Small intestine (tissue), 7 donors: ENCODE data around the gene GPR18. TPM values are rescaled to one million over a fixed set of nuclear protein-coding genes. Genes with fewer than 3 reads are reported as not detected.
"Not testable (repeated sequence)": the region's sequence is repeated elsewhere in the genome, so short reads cannot be mapped to it uniquely, and the experiment has no call there.

Source experiments
- DNase-seq, 2 donors: peaks; one replicate each; pipeline versions ENCODE4 v3.0.0 to v3.0.0-alpha.2; 2013
- FAIRE-seq: peaks from 2 replicates; lab custom pipeline; 2012; peaks lifted over from hg19 to GRCh38; lab: Jason Lieb, UNC
- H3K27ac ChIP-seq, 3 donors: one replicate each; pipeline ENCODE4 v1.5.1; 2013; ENCODE audit warnings: low read length in 2 of 3, mild to moderate bottlenecking in 2 of 3, control low read depth in 1 of 3, inconsistent platforms in 1 of 3, low read depth in 1 of 3, moderate library complexity in 1 of 3
- H3K27me3 ChIP-seq, 3 donors: one replicate each; pipeline ENCODE4 v1.6.1; 2013; ENCODE audit warnings: low read length in 3 of 3, inconsistent platforms in 1 of 3; ENCODE audit not compliant: control insufficient read depth in 3 of 3, insufficient read depth in 3 of 3
- H3K36me3 ChIP-seq, 3 donors: one replicate each; pipeline ENCODE4 v1.6.1; 2013; ENCODE audit warnings: low read length in 3 of 3, inconsistent platforms in 1 of 3, low read depth in 1 of 3, mild to moderate bottlenecking in 1 of 3, moderate library complexity in 1 of 3; ENCODE audit not compliant: control insufficient read depth in 3 of 3, insufficient read depth in 2 of 3
- H3K4me1 ChIP-seq, 3 donors: one replicate each; pipeline ENCODE4 v1.6.1; 2013; ENCODE audit warnings: low read length in 2 of 3, inconsistent platforms in 1 of 3, low read depth in 1 of 3, mild to moderate bottlenecking in 1 of 3, moderate library complexity in 1 of 3; ENCODE audit not compliant: control insufficient read depth in 3 of 3, insufficient read depth in 2 of 3
- H3K4me3 ChIP-seq, 3 donors: one replicate each; pipeline ENCODE4 v1.5.1; 2013; ENCODE audit warnings: low read length in 3 of 3, control low read depth in 1 of 3, inconsistent platforms in 1 of 3, low read depth in 1 of 3, mild to moderate bottlenecking in 1 of 3, moderate library complexity in 1 of 3
- H3K9me3 ChIP-seq, 2 donors: one replicate each; pipeline ENCODE4 v1.6.1; 2013; ENCODE audit warnings: low read depth in 1 of 2, low read length in 1 of 2; ENCODE audit not compliant: control insufficient read depth in 2 of 2, insufficient read depth in 1 of 2
- WGBS, 3 donors: extraction: QIAGEN DNeasy Blood & Tissue Kit; methylation state at CpG; one replicate each; pipeline ENCODE4 v1.1.7; 2013; 5-methylcytosine and 5-hydroxymethylcytosine counted together
- polyA plus RNA-seq, 4 donors: library from polyadenylated mRNA; stranded (reverse) in 3 of 4; unstranded in 1 of 4; fragments of 200-250 nt in 3 of 4; fragments of 120-200 nt in 1 of 4; gene quantifications; one replicate each; pipeline versions ENCODE4 v1.2.1 to v1.2.3, GENCODE V29; 2013
- donor health status: healthy with polysubstance abuse.
- donor health status: control.
- donor health status: control.
- donor health status: Bipolar disorder and iron deficiency.
- donor health status: healthy.

The GPR18 gene
- polyA plus RNA-seq, 4 donors, result 0.54 to 1.1 (median 0.66) TPM; not detected in 1

DNA sequence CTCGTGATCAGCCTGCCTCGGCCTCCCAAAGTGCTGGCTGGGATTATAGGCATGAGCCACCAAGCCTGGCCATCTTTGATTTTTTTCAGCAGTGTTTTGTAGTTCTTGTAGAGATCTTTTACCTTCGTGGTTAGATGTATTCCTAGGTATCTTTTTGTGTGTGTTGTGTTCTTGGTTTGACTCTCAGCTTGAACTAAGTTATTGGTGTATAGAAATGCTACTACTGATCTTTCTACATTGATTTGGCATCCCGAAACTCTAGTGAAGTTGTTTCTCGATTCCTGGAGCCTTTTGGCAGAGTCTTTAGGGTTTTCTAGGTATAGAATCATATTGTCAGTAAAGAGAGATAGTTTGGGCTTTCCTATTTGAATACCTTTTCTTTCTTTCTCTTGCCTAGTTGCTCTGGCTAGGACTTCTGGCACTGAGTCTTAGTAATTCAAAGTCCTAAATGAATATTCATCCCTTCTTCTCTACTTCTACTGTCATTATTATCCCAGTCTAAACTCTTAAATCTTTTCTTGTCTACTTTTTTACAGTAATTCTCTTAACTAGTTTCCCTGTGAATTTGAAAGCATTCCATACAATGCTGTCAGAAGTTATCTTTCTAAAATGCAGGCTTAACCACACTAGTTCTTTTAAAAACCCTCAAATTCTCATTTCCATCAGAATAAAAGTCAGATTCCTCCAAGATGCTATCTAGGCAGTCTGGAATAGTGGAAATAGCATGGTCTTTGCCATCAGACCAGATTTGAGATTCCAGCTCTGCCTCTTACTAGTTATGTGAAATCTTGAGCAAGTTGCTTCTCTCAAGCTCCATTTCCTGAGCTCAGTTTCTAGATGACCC lies 7.0 kb downstream of the GPR18 start:
- FAIRE-seq (no peak), DNase-seq (no peak)
- Histone ChIP-seq H3K4me1 (no peaks in the 10 kb centered on the region), H3K9me3 (peaks cover 0 to 3% of the 10 kb centered on the region in 2 donors), H3K27ac (no peak overlapping the region), H3K27me3 (no peaks in the 10 kb centered on the region), H3K36me3 (peaks cover 0 to 16% (median 14%) of the 10 kb centered on the region in 3 donors), H3K4me3 (no peak overlapping the region)
- 82 to 90% (median 89%) methylated on average over 5 of the region's 5 CpGs for WGBS, 3 donors

DNA sequence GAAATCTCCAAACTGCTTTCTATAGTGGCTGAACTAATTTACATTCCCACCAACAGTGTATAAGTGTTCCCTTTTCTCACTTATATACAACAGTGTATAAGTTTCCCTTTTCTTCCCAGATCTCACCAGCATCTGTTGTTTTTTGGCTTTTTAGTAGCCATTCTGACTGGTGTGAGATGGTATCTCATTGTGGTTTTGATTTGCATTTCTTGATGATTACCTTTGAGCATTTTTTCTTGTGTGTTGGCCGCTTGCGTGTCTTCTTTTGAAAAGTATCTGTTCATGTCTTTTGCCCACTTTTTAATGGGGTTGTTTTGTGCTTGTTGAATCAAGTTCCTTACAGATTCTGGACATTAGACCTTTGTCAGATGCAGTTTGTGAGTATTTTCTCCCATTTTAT lies 8.6 kb downstream of the GPR18 start:
- H3K27ac ChIP-seq, H3K4me3 ChIP-seq, H3K9me3 ChIP-seq, H3K27me3 ChIP-seq, FAIRE-seq, DNase-seq, H3K4me1 ChIP-seq: not testable (repeated sequence)
- 94 to 95% (median 95%) methylated on average over 2 of the region's 2 CpGs for WGBS, 3 donors
- peaks cover 0 to 12% (median 8%) of the 10 kb centered on the region in 3 donors for H3K36me3 ChIP-seq

DNA sequence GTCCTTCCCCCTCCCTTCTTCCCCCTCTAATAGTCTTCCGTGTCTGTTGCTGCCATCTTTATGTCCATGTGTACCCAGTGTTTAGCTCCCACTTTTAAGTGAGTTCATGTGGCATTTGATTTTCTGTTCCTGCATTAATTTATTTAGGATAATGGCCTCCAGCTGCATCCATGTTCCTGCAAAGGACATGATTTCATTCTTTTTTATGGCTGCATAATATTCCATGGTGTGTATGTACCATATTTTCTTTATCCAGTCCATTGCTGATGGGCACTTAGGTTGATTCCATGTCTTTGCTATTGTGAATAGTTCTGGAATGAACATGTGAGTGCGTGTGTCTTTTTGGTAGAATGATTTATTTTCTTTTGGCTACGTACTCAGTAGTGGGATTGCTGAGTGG lies 9.0 kb downstream of the GPR18 start:
- WGBS, 3 donors, result 95 to 98% (median 97%) methylated on average over 3 of the region's 3 CpGs
- not testable (repeated sequence) for H3K9me3 ChIP-seq, H3K4me1 ChIP-seq, H3K27ac ChIP-seq, FAIRE-seq, H3K4me3 ChIP-seq, DNase-seq, H3K27me3 ChIP-seq
- peaks cover 0 to 12% (median 8%) of the 10 kb centered on the region in 3 donors for H3K36me3 ChIP-seq

DNA sequence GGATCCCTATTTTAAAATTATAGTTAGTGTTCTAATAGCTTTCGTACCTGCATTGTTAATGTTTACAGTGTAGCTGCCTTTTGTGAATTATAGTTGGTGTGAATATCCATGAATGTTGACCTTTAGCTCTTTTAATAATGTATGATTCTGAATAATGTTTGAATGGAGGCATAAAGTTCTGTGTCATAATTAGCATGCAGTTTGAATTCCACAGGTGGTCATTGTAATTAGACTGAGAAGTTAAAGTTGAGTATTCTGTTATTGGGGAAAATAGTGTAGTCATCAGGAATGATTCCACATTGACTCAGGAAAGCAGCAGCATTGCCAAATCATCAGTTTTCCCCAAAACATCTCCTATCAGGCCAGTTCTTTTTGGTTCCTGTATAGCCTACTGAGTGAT lies 12.1 kb downstream of the GPR18 start:
- Histone ChIP-seq H3K4me3 (no peak overlapping the region), H3K27ac (no peak overlapping the region), H3K4me1 (no peaks in the 10 kb centered on the region), H3K36me3 (peaks cover 0 to 12% (median 5%) of the 10 kb centered on the region in 3 donors), H3K27me3 (no peaks in the 10 kb centered on the region), H3K9me3 (peaks cover 0 to 3% of the 10 kb centered on the region in 2 donors)
- no peak for DNase-seq
- 94 to 98% (median 97%) methylated on average over 1 of the region's 1 CpG for WGBS, 3 donors
- FAIRE-seq, result no peak

DNA sequence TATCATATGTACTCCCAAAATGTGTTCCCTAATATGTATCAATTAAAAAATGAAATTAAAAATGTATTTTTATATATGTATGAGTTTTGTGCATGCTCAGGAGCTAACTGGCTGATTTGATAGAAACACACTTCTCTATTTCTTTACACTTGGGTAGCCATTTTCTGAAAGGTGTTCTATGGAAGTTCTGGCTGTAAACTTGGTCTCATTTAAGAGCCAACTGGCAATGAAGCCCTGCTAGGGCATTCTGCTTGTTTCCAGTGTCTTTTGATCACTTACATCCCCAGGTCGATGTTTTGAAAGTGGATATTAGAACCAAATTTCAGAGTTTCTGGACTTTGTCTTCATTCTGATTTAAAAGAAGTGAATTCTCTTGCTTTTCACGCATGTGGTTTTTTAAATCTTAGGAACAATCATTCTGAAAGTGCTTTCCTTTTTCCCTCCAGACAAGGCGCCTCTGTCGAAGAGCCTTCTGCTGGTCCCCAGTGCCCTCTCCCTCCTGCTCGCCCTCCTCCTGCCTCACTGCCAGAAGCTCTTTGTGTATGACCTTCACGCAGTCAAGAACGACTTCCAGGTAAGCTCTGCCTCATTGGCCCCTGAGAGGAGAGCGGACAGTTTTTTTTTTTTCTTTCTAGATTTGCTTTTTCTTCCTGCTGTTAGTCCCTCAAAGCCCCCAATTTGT lies 20.1 kb downstream of the GPR18 start:
- H3K9me3 ChIP-seq, result no peaks in the 10 kb centered on the region
- WGBS, 3 donors, result 12 to 44% (median 17%) methylated on average over 8 of the region's 8 CpGs
- no peaks in the 10 kb centered on the region for H3K27me3 ChIP-seq
- peak overlapping the region in 2 of 3 donors; percentile 68 to 94 for H3K27ac ChIP-seq
- peak in 1 of 2 donors; percentile 69 for DNase-seq
- H3K4me1 ChIP-seq, result peaks cover 0 to 3% (median 0%) of the 10 kb centered on the region in 3 donors
- H3K4me3 ChIP-seq, result peak overlapping the region in 1 of 3 donors; percentile 5
- FAIRE-seq, result no peak
- peaks cover 4 to 12% (median 8%) of the 10 kb centered on the region in 3 donors for H3K36me3 ChIP-seq

DNA sequence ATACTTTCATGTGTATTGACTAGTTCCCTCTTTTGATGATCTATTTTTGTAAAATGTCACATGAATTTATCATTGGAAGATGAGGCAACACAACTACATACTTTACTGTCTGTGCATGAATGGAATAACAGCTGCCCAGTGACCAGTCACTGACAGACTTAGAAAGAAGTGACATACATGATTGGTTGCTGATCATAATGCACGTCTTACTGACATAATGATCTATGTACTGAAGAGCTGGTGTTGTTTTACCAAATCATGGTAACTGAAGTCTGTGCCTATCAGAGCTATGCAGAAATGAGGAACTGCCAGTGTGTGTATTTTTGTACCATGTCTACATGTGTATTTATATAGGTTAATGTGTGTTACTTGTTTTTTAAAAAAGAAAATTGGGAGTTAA lies 26.5 kb downstream of the GPR18 start:
- DNase-seq (no peak), FAIRE-seq (no peak)
- H3K4me1 ChIP-seq, result peaks cover 0 to 15% (median 3%) of the 10 kb centered on the region in 3 donors
- no peaks in the 10 kb centered on the region for H3K27me3 ChIP-seq
- no peak overlapping the region for H3K4me3 ChIP-seq
- no peaks in the 10 kb centered on the region for H3K9me3 ChIP-seq
- 41 to 67% (median 66%) methylated on average over 1 of the region's 1 CpG for WGBS, 3 donors
- peak overlapping the region in 1 of 3 donors; percentile 32 for H3K27ac ChIP-seq
- peaks cover 0 to 10% (median 2%) of the 10 kb centered on the region in 3 donors for H3K36me3 ChIP-seq

DNA sequence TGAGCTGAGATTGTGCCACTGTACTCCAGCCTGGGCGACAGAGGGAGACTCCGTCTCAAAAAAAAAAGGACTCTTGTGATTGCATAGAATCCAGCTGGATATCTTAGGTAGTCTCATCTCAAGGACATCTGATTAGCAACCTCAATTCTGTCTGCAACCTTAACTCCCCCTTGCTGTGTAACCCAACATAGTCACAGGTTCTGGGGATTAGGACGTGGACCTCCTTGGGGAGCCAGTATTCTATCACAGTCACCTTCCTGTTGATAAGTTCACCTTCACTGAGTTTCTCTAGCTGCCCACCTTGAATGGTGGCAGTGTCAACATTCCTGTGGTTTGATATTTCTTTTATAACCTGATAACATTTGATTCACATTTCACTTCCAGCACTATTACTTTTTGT lies 27.2 kb downstream of the GPR18 start:
- no peaks in the 10 kb centered on the region for H3K27me3 ChIP-seq

DNA sequence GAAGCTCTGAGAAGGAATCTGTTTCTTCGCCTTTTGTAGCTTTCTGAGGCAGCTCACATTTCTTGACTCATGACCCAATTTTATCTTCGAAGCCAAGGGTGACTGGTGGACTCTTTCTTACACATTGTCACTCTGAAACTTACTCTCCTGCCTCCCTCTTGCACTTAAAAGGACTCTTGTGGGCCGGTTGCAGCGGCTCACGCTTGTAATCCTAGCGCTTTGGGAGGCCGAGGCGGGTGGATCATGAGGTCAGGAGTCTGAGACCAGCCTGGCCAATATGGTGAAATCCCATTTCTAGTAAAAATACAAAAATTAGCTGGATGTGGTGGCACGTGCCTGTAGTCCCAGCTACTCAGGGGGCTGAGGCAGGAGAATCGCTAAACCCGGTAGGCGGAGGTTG lies 27.6 kb downstream of the GPR18 start:
- FAIRE-seq, H3K4me3 ChIP-seq, DNase-seq, H3K36me3 ChIP-seq, H3K27me3 ChIP-seq, H3K9me3 ChIP-seq: not testable (repeated sequence)
- Histone ChIP-seq H3K4me1 (peaks cover 0 to 15% (median 6%) of the 10 kb centered on the region in 3 donors), H3K27ac (peak overlapping the region in 2 of 3 donors; percentile 3 to 11)
- WGBS, 3 donors, result 83 to 89% (median 88%) methylated on average over 12 of the region's 12 CpGs

More for the DNA sequence above, 27.2 kb downstream of the GPR18 start:
- H3K27ac ChIP-seq, result no peak overlapping the region
- peaks cover 0 to 10% (median 2%) of the 10 kb centered on the region in 3 donors for H3K36me3 ChIP-seq
- FAIRE-seq (no peak), DNase-seq (no peak)
- H3K4me3 ChIP-seq, result no peak overlapping the region
- H3K4me1 ChIP-seq, result peaks cover 0 to 15% (median 5%) of the 10 kb centered on the region in 3 donors
- WGBS, 3 donors, result 58 to 81% (median 62%) methylated on average over 3 of the region's 3 CpGs
- H3K9me3 ChIP-seq, result no peaks in the 10 kb centered on the region
